GM18511 (cell line): ENCODE data around the gene CREM.
"Not testable (repeated sequence)": the region's sequence is repeated elsewhere in the genome, so short reads cannot be mapped to it uniquely, and the experiment has no call there.

Experiments used
- ATAC-seq: cut with Tn5 transposase; IDR thresholded peaks from one replicate; pipeline ENCODE4 v1.9.1; 2021; ENCODE audit warnings: mild to moderate bottlenecking, moderate library complexity; ENCODE audit not compliant: unreplicated experiment

Gene CREM

GRCh38 chr10:35191523-35191922, 64.9 kb downstream of the CREM start:
- no peak for ATAC-seq

DNA sequence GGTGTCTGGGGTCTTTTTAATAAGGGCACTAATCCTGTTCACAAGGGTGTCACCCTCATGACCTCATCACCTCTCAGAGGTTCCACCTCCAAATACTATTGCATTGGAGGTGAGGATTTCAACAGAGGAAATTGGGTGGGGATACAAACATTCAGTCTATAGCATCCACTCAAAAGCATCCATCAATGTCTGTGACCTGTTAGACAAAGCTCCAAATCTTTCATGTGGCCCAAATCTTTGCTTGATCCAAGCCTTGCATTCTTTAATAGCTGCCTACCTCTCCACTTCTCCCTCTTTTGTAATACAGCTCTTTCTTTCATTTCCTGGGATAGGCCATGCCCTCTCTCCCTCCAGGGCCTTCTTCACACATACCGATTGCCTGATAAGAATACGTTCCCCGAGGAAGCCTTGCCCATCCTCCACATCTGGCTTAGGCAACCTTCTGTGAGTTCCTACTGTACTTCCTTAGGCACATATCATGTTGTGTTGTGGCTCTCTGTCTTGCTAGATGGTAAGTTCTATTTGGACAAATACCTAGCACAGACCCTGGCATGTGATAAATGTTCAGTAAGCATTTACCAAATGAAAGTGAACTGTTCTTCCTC, 66.1 kb downstream of the CREM start:
- no peak for ATAC-seq

GRCh38 chr10:35194471-35194870, 67.8 kb downstream of the CREM start:
- no peak for ATAC-seq

GRCh38 chr10:35194906-35195305, 68.3 kb downstream of the CREM start:
- ATAC-seq = no peak

- peak; percentile 98 for ATAC-seq
Measured at GRCh38 chr10:35195361-35196306, 69.0 kb downstream of the CREM start.

DNA sequence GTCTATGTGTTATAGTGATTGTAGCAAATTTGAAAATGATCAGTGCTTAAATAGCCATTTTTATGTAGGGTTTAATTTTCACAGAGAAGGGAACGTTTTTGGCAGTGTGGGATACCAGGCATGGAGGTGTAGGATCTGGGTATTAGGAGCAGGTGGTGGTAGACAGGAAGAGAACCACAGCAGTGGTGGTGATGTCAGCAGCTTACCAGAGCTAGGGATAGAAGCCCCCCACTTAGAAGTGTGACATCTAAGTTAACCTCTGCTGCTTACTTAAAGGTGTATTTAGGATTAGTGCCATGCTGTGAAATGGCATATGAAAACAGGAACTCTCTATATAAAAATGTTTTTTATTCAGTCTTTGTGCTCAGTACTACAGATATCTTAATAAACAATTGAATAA, 73.8 kb downstream of the CREM start:
- ATAC-seq = no peak

- ATAC-seq = no peak
Measured at GRCh38 chr10:35201234-35201633, 74.6 kb downstream of the CREM start.

GRCh38 chr10:35202050-35202449, 75.4 kb downstream of the CREM start:
- no peak for ATAC-seq

- no peak for ATAC-seq
Measured at GRCh38 chr10:35203745-35204144, 77.1 kb downstream of the CREM start.

DNA sequence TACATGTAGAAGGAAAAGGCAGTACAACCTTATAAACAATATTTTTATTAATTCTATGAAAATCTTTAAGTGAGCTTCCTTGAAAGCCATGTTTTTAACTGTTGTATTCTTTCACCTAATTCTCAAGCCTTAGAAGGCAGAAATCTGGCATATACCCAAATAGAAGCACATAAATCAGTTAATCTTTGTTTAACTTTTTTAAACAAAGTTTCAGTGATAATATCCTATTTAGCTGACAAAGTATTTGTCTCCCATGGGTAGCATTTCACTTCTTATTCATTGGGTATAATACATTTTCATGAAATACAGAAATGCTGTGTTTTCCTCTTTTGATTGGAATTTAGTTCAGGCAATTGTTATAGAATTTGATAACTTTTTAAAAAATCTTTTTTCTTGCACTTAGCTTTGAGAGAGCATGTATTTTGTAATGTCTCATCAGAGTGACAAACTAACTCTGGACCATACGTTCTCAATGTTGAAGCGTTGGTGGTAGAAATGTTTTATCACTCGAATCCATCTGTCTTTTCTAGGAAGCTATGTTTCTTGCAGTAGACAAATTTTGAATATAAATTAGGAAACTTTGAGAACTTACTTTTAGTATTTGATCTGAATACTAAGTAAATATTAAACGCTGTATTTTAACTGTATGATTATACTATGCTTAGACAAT, 78.1 kb downstream of the CREM start:
- ATAC-seq = no peak

DNA sequence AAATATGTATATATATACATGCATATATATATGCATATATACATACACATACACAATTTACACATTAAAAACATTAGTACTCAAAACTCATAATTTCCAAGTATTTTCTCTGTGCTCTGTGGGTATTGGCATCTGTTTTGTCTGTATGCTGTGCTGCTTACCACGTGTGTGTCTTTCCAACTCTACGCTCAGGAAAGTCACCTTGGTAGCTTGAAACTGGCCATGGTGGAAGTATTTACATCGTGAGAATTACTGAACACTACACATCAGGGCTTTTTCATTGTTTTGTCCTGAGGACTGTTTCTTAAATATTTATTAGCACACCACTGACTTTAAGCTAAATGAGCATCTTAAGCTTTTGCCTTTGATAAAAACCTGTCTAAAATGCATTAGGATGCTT, 79.6 kb downstream of the CREM start:
- no peak for ATAC-seq

DNA sequence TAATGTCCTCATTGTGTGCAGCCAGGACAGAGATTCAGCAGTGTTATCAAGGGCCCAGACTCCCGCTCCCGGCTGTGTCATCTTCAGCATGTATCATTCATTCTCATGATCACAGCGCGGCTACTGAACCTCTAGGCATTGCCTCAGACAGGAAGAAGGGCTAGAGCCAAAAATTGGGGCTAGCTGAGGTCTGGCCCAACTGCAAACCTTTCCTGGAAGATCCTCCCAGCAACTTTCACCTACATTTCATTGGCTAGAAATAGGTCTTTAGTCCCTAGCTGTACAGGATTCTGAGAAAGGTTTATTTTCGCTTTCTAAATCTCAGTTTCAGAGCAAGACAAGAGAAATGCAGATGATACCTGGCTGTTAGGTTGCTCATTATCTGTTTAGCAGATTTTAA, 81.9 kb downstream of the CREM start:
- ATAC-seq = peak; percentile 92

DNA sequence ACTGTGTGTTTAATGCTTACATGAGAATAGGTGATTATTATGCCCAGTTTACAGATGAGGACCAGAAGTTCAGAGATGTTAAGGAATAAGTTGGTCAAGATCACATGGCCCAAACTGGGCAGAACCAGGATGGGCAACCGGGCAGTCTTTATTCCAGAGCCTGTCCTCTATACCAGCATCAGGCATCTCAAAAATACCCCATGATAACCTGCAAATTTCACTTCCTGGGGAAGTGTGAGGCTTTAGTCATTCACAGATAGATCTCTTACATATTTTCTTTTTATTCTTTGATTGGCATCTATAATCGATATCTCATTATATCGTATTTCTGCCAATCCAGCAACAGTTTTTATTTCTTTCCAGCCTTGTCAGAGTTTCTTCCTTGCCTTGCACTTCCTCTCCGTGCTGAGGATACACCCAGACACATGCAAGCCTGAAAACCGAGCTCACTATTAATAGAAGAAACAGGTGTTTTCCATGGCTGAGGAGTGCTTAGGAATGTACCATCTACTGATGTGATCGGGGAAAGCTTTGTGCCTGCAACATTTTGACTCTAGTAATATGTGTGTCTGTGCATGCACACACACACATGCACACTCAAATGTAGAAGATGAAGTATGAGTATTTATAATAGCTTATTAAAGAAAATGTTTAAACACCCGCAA, 82.4 kb downstream of the CREM start:
- peak; percentile 32 for ATAC-seq

DNA sequence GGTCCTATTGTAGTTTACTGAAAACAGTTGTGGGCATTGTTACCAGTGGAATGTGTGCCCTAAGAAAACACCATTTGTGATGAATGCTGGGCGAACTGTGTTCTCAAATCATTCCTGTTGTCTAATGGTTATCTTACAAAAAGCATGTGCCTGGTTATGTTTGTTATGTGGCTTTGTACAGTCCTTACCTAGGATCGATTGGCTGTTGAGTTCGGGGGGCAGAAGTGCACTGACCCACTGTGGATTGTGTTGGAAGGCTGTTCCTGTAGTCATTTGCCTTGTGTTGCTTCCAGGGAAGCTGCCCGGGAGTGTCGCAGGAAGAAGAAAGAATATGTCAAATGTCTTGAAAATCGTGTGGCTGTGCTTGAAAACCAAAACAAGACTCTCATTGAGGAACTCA, 84.3 kb downstream of the CREM start:
- ATAC-seq = no peak

- ATAC-seq = no peak
Measured at GRCh38 chr10:35211390-35211789, 84.7 kb downstream of the CREM start.

GRCh38 chr10:35212856-35213255, 86.2 kb downstream of the CREM start:
- ATAC-seq = no peak

GRCh38 chr10:35213699-35214098, 87.1 kb downstream of the CREM start:
- ATAC-seq = no peak

DNA sequence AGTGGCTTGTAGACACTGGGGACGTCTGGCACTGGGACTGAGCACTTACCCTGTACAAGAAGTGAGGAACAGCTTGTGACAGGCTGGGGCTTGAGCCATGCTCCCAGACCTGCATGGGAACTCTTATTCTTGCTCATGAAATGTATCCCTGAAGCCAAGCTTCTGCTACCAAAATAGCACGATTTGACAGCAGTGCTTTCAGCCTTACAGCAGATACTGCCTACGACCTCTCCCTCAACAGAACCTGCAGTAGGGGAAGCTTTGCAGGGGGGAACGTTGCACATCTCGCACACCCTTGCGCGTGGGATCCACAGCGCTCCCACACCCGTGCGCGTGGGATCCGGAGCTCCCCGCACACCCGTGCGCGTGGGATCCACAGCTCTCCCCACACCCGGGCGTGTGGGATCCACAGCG, 88.0 kb downstream of the CREM start:
- no peak for ATAC-seq

DNA sequence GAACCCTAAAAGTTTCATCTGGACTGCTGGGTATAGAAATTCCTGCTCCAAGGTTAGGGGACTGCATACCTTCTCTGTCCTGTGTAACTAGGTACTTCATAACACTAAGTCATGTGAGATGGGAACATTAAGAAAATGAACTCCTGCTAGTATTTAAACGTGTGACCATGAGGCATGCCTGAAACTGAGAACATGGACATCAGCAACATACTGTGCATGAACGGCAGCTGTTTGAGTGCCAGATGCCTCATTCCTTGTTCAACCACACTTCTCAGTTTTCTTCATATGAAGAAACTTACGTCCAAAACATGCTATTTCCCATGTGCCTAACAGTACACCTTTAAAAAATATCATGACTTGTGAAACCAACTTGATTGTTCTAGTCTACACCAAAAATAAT, 88.5 kb downstream of the CREM start:
- ATAC-seq = no peak

DNA sequence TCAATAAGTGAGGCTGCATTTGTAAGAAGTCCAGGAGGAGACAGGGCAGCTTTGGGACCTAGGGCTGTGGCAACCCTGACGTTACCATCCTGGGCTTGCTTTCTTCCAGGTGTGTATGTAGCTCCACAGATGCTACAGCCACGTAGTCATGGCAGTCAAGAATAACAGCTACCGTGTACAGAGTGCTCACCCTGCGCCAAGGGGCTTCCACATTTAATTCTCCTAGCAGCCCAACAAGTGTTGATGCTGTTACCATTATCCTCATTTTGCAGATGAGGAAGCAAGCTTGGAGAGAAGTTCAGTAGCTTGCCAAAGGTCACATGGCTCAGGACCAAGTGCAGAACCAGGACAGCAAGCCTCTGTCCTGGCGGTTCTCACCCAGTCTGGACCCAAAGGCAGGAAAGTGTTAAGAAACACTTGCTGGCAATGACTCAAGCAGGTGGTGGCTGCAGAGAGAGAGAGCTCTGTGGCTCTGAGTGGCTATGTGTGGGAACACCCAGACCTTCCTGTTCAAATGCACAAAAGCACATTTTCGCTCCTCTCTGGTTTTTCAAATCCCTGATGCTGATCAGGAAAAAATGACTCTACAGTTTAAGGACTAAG, 89.8 kb downstream of the CREM start:
- ATAC-seq = no peak

GRCh38 chr10:35216956-35217355, 90.3 kb downstream of the CREM start:
- ATAC-seq = not testable (repeated sequence)
